ENCODE results near the gene WDTC1. TPM values are rescaled to one million over a fixed set of nuclear protein-coding genes. Genes with fewer than 3 reads are reported as not detected.

The WDTC1 gene
- total RNA-seq, 1 donor from 2014 or later = 26.5 TPM

DNA sequence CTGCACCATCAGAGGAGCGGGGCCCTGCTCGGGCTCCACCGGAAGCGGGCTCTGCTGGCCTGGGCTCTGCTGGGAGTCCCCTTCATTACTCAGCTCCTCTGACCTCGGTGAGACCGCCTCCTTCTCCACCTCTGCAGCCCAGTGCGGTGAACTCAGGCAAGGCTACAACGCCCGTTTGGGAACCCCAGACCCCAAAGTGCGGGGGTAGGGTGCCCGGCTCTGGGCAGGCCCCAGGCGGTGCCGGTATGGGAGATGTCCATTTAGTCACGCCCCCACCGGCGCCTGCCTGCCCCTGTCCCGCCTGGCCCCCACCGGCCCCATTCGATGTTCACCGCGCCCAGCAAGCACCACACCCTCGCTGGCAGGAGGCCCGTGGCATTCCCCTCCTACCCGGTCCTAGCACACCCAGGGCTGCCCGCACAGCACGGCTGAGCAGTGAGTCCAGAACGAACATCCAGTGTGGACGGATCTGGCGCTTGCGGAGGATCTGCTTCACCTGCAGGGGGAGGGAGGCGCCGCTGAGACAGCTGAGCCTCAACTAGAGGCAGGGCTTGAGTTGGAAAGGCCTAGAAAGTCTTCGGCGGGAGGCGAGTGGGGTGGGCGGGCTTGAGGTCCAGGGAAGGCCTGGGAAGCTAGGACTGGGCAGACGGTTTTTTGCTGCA lies 122.3 kb downstream of the WDTC1 start:
- H3K36me3 Mint-ChIP-seq (ENCODE audit: low read depth) = no peaks in the 10 kb centered on the region
- DNase-seq (ENCODE audit: low read depth, low spot score) = no peak
- H3K27ac Mint-ChIP-seq (ENCODE audit: unreplicated experiment) = no peak overlapping the region
- H3K4me1 Mint-ChIP-seq = peaks cover 8% of the 10 kb centered on the region
- H3K9me3 Mint-ChIP-seq = no peaks in the 10 kb centered on the region
- H3K27me3 Mint-ChIP-seq (ENCODE audit: low read depth) = peaks cover 41% of the 10 kb centered on the region
- no peak overlapping the region for H3K4me3 Mint-ChIP-seq
- TF ChIP-seq, protein P1, sequence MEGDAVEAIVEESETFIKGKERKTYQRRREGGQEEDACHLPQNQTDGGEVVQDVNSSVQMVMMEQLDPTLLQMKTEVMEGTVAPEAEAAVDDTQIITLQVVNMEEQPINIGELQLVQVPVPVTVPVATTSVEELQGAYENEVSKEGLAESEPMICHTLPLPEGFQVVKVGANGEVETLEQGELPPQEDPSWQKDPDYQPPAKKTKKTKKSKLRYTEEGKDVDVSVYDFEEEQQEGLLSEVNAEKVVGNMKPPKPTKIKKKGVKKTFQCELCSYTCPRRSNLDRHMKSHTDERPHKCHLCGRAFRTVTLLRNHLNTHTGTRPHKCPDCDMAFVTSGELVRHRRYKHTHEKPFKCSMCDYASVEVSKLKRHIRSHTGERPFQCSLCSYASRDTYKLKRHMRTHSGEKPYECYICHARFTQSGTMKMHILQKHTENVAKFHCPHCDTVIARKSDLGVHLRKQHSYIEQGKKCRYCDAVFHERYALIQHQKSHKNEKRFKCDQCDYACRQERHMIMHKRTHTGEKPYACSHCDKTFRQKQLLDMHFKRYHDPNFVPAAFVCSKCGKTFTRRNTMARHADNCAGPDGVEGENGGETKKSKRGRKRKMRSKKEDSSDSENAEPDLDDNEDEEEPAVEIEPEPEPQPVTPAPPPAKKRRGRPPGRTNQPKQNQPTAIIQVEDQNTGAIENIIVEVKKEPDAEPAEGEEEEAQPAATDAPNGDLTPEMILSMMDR (conservative IDR thresholded peaks at IDR 0.05) = no peak

DNA sequence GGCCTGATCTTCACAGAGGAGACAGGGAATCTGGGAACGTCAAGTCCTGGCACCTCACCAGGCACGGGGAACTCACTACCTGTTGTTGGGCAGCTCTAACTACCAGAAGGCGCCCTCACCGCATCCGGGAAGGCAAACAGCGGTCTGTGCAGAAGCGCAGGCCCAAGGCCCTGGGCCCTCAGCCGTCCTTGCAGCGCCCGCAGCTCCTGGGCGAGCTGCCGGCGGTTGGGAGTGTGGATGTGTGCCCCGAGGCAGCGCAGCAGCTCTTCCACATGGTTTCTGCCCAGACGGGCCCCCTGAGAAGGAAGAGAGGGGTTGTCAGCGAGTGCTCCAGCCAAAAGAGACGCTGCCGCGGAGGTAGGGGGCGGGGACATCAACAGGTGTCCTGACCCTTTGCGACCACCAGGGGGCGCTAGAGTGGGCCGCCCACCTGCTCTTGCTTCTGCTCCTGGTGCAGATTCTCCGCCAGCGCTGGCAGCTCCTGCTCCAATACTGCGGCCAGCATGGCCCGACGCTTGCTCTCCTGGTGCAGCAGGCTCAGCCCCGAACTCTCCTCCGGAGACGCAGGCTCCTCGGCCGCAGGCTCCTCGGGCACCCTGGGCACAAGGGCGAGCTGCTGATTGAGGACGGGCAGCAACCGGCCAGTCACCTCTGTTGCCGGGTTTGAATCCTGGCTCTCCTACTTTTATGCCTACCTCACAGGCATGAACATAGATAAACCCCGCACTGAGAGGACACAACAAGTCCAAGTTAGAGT lies 123.0 kb downstream of the WDTC1 start:
- Mint-ChIP-seq H3K9me3 (no peaks in the 10 kb centered on the region), H3K4me3 (peak overlapping the region; percentile 47), H3K36me3 (ENCODE audit: low read depth) (no peaks in the 10 kb centered on the region), H3K27ac (ENCODE audit: unreplicated experiment) (no peak overlapping the region), H3K4me1 (peaks cover 12% of the 10 kb centered on the region), H3K27me3 (ENCODE audit: low read depth) (peaks cover 36% of the 10 kb centered on the region)
- TF ChIP-seq, protein P1 (conservative IDR thresholded peaks at IDR 0.05) = peak; percentile 97
- DNase-seq (ENCODE audit: low read depth, low spot score) = peak; percentile 67

Other genes starting within 250 kb of the WDTC1 start
- 16.7 and 18.7 TPM in 2 replicates for gene TRNP1, start 240.9 kb upstream of the WDTC1 start, total RNA-seq
- gene TENT5B, start 221.8 kb upstream of the WDTC1 start, total RNA-seq = 10.1 and 11.0 TPM in 2 replicates
- gene SLC9A1, start 79.5 kb upstream of the WDTC1 start, total RNA-seq = 24.2 and 27.1 TPM in 2 replicates
- 46.7 and 46.9 TPM in 2 replicates for gene TMEM222, start 87.5 kb downstream of the WDTC1 start, total RNA-seq
- gene SYTL1, start 107.4 kb downstream of the WDTC1 start, total RNA-seq = 0.72 and 1.4 TPM in 2 replicates
- gene MAP3K6, start 132.3 kb downstream of the WDTC1 start, total RNA-seq = 12.9 and 13.6 TPM in 2 replicates
- not detected in 2 replicates for gene FCN3, start 140.2 kb downstream of the WDTC1 start, total RNA-seq
- gene CD164L2, start 148.7 kb downstream of the WDTC1 start, total RNA-seq = not detected in 2 replicates
- 6.1 and 7.0 TPM in 2 replicates for gene GPR3, start 158.0 kb downstream of the WDTC1 start, total RNA-seq

Data from neural crest cell (in vitro differentiated cells).